ENCODE results near the gene FOXI1. TPM values are rescaled to one million over a fixed set of nuclear protein-coding genes. Genes with fewer than 3 reads are reported as not detected.
A peak's percentile ranks its signal among the peaks of the same experiment; 100 is the strongest.

The FOXI1 gene
- total and polyA plus RNA-seq, 2 donors (not counting 3 experiments of a cell fraction or from before 2014, with no cell fraction given), result not detected

GRCh38 chr5:170150713-170151096, 45.0 kb downstream of the FOXI1 start:
- peak overlapping the region; percentile 31 for H3K9ac ChIP-seq (replicated peaks; ENCODE audit: extremely low read depth, insufficient read depth, low read length)
- peak overlapping the region; percentile 87 for H3K27ac ChIP-seq (ENCODE audit: insufficient read depth, low read depth, low read length)
- no TSS peak for BruUV-seq (replicated peaks)
- ChIA-PET CTCF (interaction anchor here (0.8 to 1.7 kb wide), 5 partner anchors 11 to 80 kb away, joined by 3 to 8 read pairs (median 4); no protein-coding TSS in a partner anchor), POLR2A (no interaction called here)
- H3K9me1 ChIP-seq (replicated peaks; ENCODE audit: control insufficient read depth, extremely low read depth, insufficient read depth, low read length), result no peaks in the 10 kb centered on the region
- peak overlapping the region; percentile 26 for H2AFZ ChIP-seq (ENCODE audit: low read depth, low read length)
- H3K27me3 ChIP-seq (ENCODE audit: control insufficient read depth in 2 of 2, insufficient read depth in 2 of 2, low read length in 2 of 2), result no peaks in the 10 kb centered on the region
- H3K4me2 ChIP-seq (ENCODE audit: insufficient read depth, low read length), result peak overlapping the region; percentile 51
- intact Hi-C loops (cut with micrococcal nuclease), result loop anchor here (1.0 to 5.0 kb wide), 7 partner anchors 14 to 454 kb away; no protein-coding TSS in a partner anchor
- no peaks in the 10 kb centered on the region for H4K20me1 ChIP-seq (replicated peaks; ENCODE audit: control insufficient read depth, extremely low read depth, insufficient read depth, low read length)
- peaks cover 17% of the 10 kb centered on the region for H3K4me1 ChIP-seq (ENCODE audit: control insufficient read depth, extremely low read depth, insufficient read depth, low read length)
- no peak for FAIRE-seq
- no peak for DNase-seq (ENCODE audit: low read depth, low spot score)
- dilution Hi-C loops (cut with MboI; ENCODE audit: extremely low pct_ligation_motif_present, low sequenced_read_pairs), result no loop called here
- no peaks in the 10 kb centered on the region for H3K9me3 ChIP-seq (replicated peaks; ENCODE audit: control insufficient read depth, insufficient read depth, low read length)
- no peaks in the 10 kb centered on the region for H3K79me2 ChIP-seq (ENCODE audit: control insufficient read depth, insufficient read depth, low read length)
- no peaks in the 10 kb centered on the region for H3K36me3 ChIP-seq (ENCODE audit: control insufficient read depth in 2 of 2, extremely low read depth in 1 of 2, insufficient read depth in 2 of 2, low read length in 2 of 2)
- TF ChIP-seq GATA2 (IDR thresholded peaks at IDR 0.05; ENCODE audit: insufficient read depth, insufficient read length, low read depth, low read length) (no peak), CTCF (IDR thresholded peaks at IDR 0.05; ENCODE audit: extremely low read depth in 1 of 2, insufficient read depth in 1 of 2, low read depth in 1 of 2, low read length in 2 of 2) (no peak), POLR2A (IDR thresholded peaks at IDR 0.05; ENCODE audit: low read depth, low read length) (no peak), EZH2 (IDR thresholded peaks at IDR 0.05; ENCODE audit: borderline replicate concordance, low read depth, low read length, severe bottlenecking) (no peak), MAX (IDR thresholded peaks at IDR 0.05; ENCODE audit: insufficient read depth, insufficient read length) (no peak), MYC (IDR thresholded peaks at IDR 0.05; ENCODE audit: low read depth, low read length) (no peak), FOS (IDR thresholded peaks at IDR 0.05; ENCODE audit: borderline replicate concordance, insufficient read depth, low read length) (no peak), POLR2AphosphoS5 (IDR thresholded peaks at IDR 0.05; ENCODE audit: insufficient read depth, low read depth, low read length) (no peak), JUN (IDR thresholded peaks at IDR 0.05; ENCODE audit: borderline replicate concordance, insufficient read depth, insufficient read length, low read depth) (no peak)
- H3K4me3 ChIP-seq (replicated peaks in 1 of 3; ENCODE audit: insufficient read depth in 1 of 3, low read depth in 1 of 3, low read length in 3 of 3), result no peak overlapping the region
